Glutamatergic neuron (in vitro differentiated cells): ENCODE measurements around the gene BBS1. TPM values are rescaled to one million over a fixed set of nuclear protein-coding genes. Genes with fewer than 3 reads are reported as not detected.
"Not testable (repeated sequence)": the region's sequence is repeated elsewhere in the genome, so short reads cannot be mapped to it uniquely, and the experiment has no call there.

Experiments used
- DNase-seq: peaks from one replicate; pipeline ENCODE4 v3.0.0; 2022
- H3K27ac Mint-ChIP-seq: one replicate; pipeline ENCODE4 v1.8.0; 2020; ENCODE audit warnings: mild to moderate bottlenecking, mixed read lengths, inconsistent platforms; ENCODE audit not compliant: unreplicated experiment
- H3K27me3 Mint-ChIP-seq: one replicate; pipeline ENCODE4 v1.8.0; 2020; ENCODE audit warnings: mild to moderate bottlenecking, moderate library complexity, mixed read lengths, inconsistent platforms; ENCODE audit not compliant: unreplicated experiment
- H3K36me3 Mint-ChIP-seq: one replicate; pipeline ENCODE4 v1.8.0; 2020; ENCODE audit warnings: mild to moderate bottlenecking, mixed read lengths, inconsistent platforms; ENCODE audit not compliant: unreplicated experiment
- H3K4me1 Mint-ChIP-seq: one replicate; pipeline ENCODE4 v1.8.0; 2020; ENCODE audit warnings: mild to moderate bottlenecking, low read depth, mixed read lengths, inconsistent platforms; ENCODE audit not compliant: unreplicated experiment
- H3K4me3 Mint-ChIP-seq: one replicate; pipeline ENCODE4 v1.8.0; 2020; ENCODE audit warnings: mild to moderate bottlenecking, mixed read lengths, inconsistent platforms; ENCODE audit not compliant: unreplicated experiment
- H3K9me3 Mint-ChIP-seq: one replicate; pipeline ENCODE4 v1.8.0; 2020; ENCODE audit warnings: mild to moderate bottlenecking, moderate library complexity, mixed read lengths, inconsistent platforms; ENCODE audit not compliant: unreplicated experiment
- total RNA-seq: library from RNA; stranded (reverse); fragmentation: NEBNext Ultra II Directional; extraction: Animal tissue kit (Norgen Biotek cat#: 25700); gene quantifications from one replicate; pipeline ENCODE4 v1.2.1, GENCODE V29; 2021; ENCODE audit not compliant: unreplicated experiment
- TF ChIP-seq, protein P1 (sequence below): fragments of 200-600 bp; sonication (generic); IDR thresholded peaks from one replicate; pipeline ENCODE4 v1.5.0; 2021; ENCODE audit not compliant: partially characterized antibody, unreplicated experiment

BBS1 gene
- total RNA-seq, 1 donor from 2014 or later = 37.3 TPM

DNA sequence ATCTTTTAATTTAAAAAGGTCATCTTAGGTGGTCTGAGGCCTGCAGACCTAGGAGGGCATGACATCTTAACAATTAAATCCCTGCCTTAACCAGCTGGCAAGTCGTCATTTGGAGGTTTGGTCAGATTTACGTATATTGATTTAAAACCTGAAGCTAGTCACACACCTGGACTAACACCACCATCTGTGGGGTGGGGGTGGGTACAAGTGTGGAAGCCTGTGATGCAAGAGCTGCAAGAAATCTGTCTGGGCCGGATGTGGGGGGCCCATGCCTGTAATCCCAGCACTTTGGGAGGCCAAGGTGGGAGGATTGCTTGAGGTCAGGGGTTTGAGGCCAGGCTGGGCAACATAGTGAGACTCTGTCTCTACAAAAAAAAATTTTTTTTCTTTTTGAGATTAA, 70.8 kb downstream of the BBS1 start:
- Mint-ChIP-seq H3K4me3 (no peak overlapping the region), H3K4me1 (no peaks in the 10 kb centered on the region), H3K9me3 (peaks cover 5% of the 10 kb centered on the region), H3K27me3 (no peaks in the 10 kb centered on the region), H3K36me3 (peaks cover 5% of the 10 kb centered on the region), H3K27ac (no peak overlapping the region)
- TF ChIP-seq, protein P1, sequence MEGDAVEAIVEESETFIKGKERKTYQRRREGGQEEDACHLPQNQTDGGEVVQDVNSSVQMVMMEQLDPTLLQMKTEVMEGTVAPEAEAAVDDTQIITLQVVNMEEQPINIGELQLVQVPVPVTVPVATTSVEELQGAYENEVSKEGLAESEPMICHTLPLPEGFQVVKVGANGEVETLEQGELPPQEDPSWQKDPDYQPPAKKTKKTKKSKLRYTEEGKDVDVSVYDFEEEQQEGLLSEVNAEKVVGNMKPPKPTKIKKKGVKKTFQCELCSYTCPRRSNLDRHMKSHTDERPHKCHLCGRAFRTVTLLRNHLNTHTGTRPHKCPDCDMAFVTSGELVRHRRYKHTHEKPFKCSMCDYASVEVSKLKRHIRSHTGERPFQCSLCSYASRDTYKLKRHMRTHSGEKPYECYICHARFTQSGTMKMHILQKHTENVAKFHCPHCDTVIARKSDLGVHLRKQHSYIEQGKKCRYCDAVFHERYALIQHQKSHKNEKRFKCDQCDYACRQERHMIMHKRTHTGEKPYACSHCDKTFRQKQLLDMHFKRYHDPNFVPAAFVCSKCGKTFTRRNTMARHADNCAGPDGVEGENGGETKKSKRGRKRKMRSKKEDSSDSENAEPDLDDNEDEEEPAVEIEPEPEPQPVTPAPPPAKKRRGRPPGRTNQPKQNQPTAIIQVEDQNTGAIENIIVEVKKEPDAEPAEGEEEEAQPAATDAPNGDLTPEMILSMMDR = no peak
- DNase-seq = no peak

- not testable (repeated sequence) for H3K4me1 Mint-ChIP-seq, H3K27ac Mint-ChIP-seq, H3K36me3 Mint-ChIP-seq, H3K4me3 Mint-ChIP-seq, H3K9me3 Mint-ChIP-seq, DNase-seq, H3K27me3 Mint-ChIP-seq
These were observed 72.2 kb downstream of the BBS1 start for GRCh38 chr11:66582565-66583147.

Other genes with a start within 250 kb of the BBS1 start
- 85.4 TPM for gene RAB1B, start 242.0 kb upstream of the BBS1 start, total RNA-seq
- 61.3 TPM for gene CNIH2, start 232.5 kb upstream of the BBS1 start, total RNA-seq
- gene YIF1A, start 221.5 kb upstream of the BBS1 start, total RNA-seq = 115 TPM
- gene TMEM151A, start 218.7 kb upstream of the BBS1 start, total RNA-seq = 19.2 TPM
- gene CD248, start 193.6 kb upstream of the BBS1 start, total RNA-seq = 11.4 TPM
- 1.9 TPM for gene RIN1, start 174.2 kb upstream of the BBS1 start, total RNA-seq
- gene BRMS1, start 165.5 kb upstream of the BBS1 start, total RNA-seq = 44.0 TPM
- 42.7 TPM for gene B4GAT1, start 163.0 kb upstream of the BBS1 start, total RNA-seq
- gene SLC29A2, start 138.9 kb upstream of the BBS1 start, total RNA-seq = 2.8 TPM
- gene NPAS4, start 89.6 kb upstream of the BBS1 start, total RNA-seq = 0.78 TPM
- 27.5 TPM for gene MRPL11, start 71.8 kb upstream of the BBS1 start, total RNA-seq
- 7.7 TPM for gene PELI3, start 43.7 kb upstream of the BBS1 start, total RNA-seq
- 72.0 TPM for gene DPP3, start 30.2 kb upstream of the BBS1 start, total RNA-seq
- gene ZDHHC24, start 35.4 kb downstream of the BBS1 start, total RNA-seq = 11.5 TPM
- gene ACTN3, start 36.3 kb downstream of the BBS1 start, total RNA-seq = 2.0 TPM
- gene CTSF, start 58.0 kb downstream of the BBS1 start, total RNA-seq = 31.1 TPM
- 0.51 TPM for gene CCDC87, start 82.4 kb downstream of the BBS1 start, total RNA-seq
- 65.1 TPM for gene CCS, start 82.5 kb downstream of the BBS1 start, total RNA-seq
- 89.2 TPM for gene RBM14, start 106.0 kb downstream of the BBS1 start, total RNA-seq
- gene RBM4, start 128.1 kb downstream of the BBS1 start, total RNA-seq = 244 TPM
- 61.2 TPM for gene RBM4B, start 167.3 kb downstream of the BBS1 start, total RNA-seq
- gene SPTBN2, start 218.6 kb downstream of the BBS1 start, total RNA-seq = 371 TPM